ENCODE data around the gene MAGI3. TPM values are rescaled to one million over a fixed set of nuclear protein-coding genes. Genes with fewer than 3 reads are reported as not detected.
A peak's percentile ranks its signal among the peaks of the same experiment; 100 is the strongest.

MAGI3 gene
- total and polyA plus RNA-seq, 7 donors: 11.4 to 22.5 (median 18.9) TPM

DNA sequence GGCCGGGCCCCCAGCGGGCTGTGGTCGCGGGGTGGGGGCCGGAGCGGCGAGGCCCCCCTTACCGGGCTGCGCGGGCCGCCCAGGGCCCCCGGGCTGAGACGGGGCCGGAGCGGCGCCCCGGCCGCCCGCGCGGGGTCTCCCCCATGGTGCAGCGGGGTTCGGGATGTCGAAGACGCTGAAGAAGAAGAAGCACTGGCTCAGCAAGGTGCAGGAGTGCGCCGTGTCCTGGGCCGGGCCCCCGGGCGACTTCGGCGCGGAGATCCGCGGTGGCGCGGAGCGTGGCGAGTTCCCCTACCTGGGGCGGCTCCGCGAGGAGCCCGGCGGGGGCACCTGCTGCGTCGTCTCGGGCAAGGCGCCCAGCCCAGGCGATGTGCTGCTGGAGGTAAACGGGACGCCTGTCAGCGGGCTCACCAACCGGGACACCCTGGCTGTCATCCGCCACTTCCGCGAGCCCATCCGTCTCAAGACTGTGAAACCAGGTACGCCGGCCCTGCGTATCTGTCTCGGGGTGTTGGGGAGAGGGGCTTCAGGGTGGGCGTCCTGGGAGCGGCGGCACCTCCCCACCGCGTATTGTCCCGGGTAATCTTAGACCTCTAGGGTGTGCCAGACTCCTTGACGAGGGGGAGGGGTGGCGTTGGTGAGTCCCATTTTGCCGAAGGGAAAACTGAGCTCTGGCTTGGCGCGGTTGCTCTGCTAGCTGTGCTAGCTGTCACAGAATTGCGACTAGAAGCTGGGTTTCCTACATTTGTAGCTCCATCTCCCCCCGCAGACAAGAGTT is 745 bp downstream of the MAGI3 start:
- no peaks in the 10 kb centered on the region for H3K36me3 ChIP-seq
- DNase-seq: peak; percentile 80
- WGBS, 2 donors: 0 to 1% methylated on average over 74 of the region's 74 CpGs
- TF ChIP-seq EP300 (IDR thresholded peaks at IDR 0.05) (no peak), POLR2AphosphoS5 (IDR thresholded peaks at IDR 0.05) (no peak), POLR2A (IDR thresholded peaks at IDR 0.05) (no peak), CTCF (IDR thresholded peaks at IDR 0.05) (no peak)
- H3K4me3 ChIP-seq: peak overlapping the region; percentile 87 to 98 (median 97)
- H3K4me1 ChIP-seq: peaks cover 0 to 45% (median 25%) of the 10 kb centered on the region in 4 donors
- H3K9me3 ChIP-seq: no peaks in the 10 kb centered on the region
- no peaks in the 10 kb centered on the region for H3K27me3 ChIP-seq
- H3K27ac ChIP-seq: peak overlapping the region; percentile 87 to 94 (median 92)
- intact Hi-C loops (cut with DNase I): loop anchor here (2.0 to 10.0 kb wide), 6 partner anchors 246 to 1194 kb away; partner anchors contain the start of genes AP4B1, BCAS2, DCLRE1B and HIPK1

GRCh38 chr1:113391649-113392271 is 1.4 kb downstream of the MAGI3 start:
- intact Hi-C loops (cut with DNase I): loop anchor here (2.0 to 10.0 kb wide), 6 partner anchors 247 to 1193 kb away; partner anchors contain the start of genes AP4B1, BCAS2, DCLRE1B and HIPK1
- 5 to 21% methylated on average over 9 of the region's 9 CpGs for WGBS, 2 donors
- H3K4me1 ChIP-seq: peaks cover 0 to 52% (median 25%) of the 10 kb centered on the region in 4 donors
- no peaks in the 10 kb centered on the region for H3K36me3 ChIP-seq
- TF ChIP-seq CTCF (IDR thresholded peaks at IDR 0.05) (no peak), EP300 (IDR thresholded peaks at IDR 0.05) (no peak), POLR2AphosphoS5 (IDR thresholded peaks at IDR 0.05) (no peak), POLR2A (IDR thresholded peaks at IDR 0.05) (no peak)
- H3K27ac ChIP-seq: peak overlapping the region; percentile 87 to 94 (median 92)
- no peaks in the 10 kb centered on the region for H3K9me3 ChIP-seq
- no peak for DNase-seq
- H3K4me3 ChIP-seq: peak overlapping the region; percentile 87 to 98 (median 97)
- H3K27me3 ChIP-seq: no peaks in the 10 kb centered on the region

DNA sequence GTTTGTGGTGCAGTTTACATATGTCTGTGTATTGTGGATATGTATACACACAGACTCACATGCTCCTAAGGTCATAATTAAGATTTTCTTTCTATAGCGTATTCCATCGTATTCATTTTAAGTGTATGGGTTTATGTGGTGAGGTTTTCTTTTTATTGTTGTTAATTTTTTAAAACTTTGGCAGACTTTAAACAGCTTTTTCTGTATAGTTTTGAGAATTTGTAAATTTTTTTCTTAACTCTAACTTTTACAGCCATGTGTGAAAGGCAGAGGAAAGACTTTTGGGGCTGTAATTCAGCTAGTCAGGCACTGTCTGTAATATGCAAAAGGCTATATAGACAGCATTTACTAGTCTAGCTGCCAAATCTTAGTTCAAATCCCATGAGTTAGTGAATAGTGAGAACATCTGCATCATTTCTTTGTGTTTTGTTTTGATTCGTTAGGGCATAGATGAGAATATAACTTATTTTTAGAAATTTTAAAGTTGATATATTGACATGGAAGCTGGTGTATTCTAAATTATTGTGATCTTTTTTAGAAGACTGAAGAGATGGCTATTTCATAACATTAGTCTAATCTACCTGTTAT is 2.3 kb downstream of the MAGI3 start:
- Histone ChIP-seq H3K9me3 (no peaks in the 10 kb centered on the region), H3K4me3 (peak overlapping the region in 3 of 4 donors; percentile 87 to 98 (median 97)), H3K36me3 (no peaks in the 10 kb centered on the region), H3K27me3 (no peaks in the 10 kb centered on the region), H3K4me1 (peaks cover 0 to 58% (median 25%) of the 10 kb centered on the region in 4 donors), H3K27ac (peak overlapping the region in 3 of 4 donors; percentile 87 to 94 (median 93))
- WGBS, 2 donors: 14 to 60% methylated on average over 3 of the region's 3 CpGs
- no peak for DNase-seq
- intact Hi-C loops (cut with DNase I): loop anchor here (5.0 to 10.0 kb wide), 4 partner anchors 248 to 1192 kb away; partner anchors contain the start of genes AP4B1, BCAS2 and DCLRE1B
- TF ChIP-seq EP300 (IDR thresholded peaks at IDR 0.05) (no peak), POLR2A (IDR thresholded peaks at IDR 0.05) (no peak), POLR2AphosphoS5 (IDR thresholded peaks at IDR 0.05) (no peak), CTCF (IDR thresholded peaks at IDR 0.05) (no peak)

- no peak overlapping the region for H3K4me3 ChIP-seq
- no peaks in the 10 kb centered on the region for H3K9me3 ChIP-seq
- TF ChIP-seq EP300 (IDR thresholded peaks at IDR 0.05) (no peak), CTCF (IDR thresholded peaks at IDR 0.05) (no peak), POLR2A (IDR thresholded peaks at IDR 0.05) (no peak), POLR2AphosphoS5 (IDR thresholded peaks at IDR 0.05) (no peak)
- H3K36me3 ChIP-seq: no peaks in the 10 kb centered on the region
- H3K4me1 ChIP-seq: peaks cover 0 to 50% (median 20%) of the 10 kb centered on the region in 4 donors
- no peaks in the 10 kb centered on the region for H3K27me3 ChIP-seq
- no peak for DNase-seq
- H3K27ac ChIP-seq: peak overlapping the region in 2 of 4 donors; percentile 6 to 32
- 18 to 72% methylated on average over 4 of the region's 4 CpGs for WGBS, 2 donors
- intact Hi-C loops (cut with DNase I): loop anchor here (5.0 to 10.0 kb wide), 4 partner anchors 249 to 1191 kb away; partner anchors contain the start of genes AP4B1, BCAS2 and DCLRE1B
These were observed 3.9 kb downstream of the MAGI3 start for GRCh38 chr1:113394043-113394862.
